ENCODE results near the gene HS6ST1.

HS6ST1 gene

GRCh38 chr2:128299628-128300027 lies 19.0 kb downstream of the HS6ST1 start:
- Histone ChIP-seq H3K27ac (no peak overlapping the region), H3K27me3 (ENCODE audit: control insufficient read depth, insufficient read depth, low read length) (no peaks in the 10 kb centered on the region), H2AFZ (no peak overlapping the region), H3K9me3 (ENCODE audit: control insufficient read depth, low read length) (no peaks in the 10 kb centered on the region), H3K36me3 (ENCODE audit: control insufficient read depth, insufficient read depth, low read length) (no peaks in the 10 kb centered on the region), H3K9ac (no peak overlapping the region), H3K4me2 (ENCODE audit: low read length) (no peak overlapping the region), H3K4me3 (ENCODE audit: low read depth, low read length) (no peak overlapping the region), H3K4me1 (peaks cover 8% of the 10 kb centered on the region), H3K79me2 (peaks cover 80% of the 10 kb centered on the region)
- no peak for TF ChIP-seq CTCF (IDR thresholded peaks at IDR 0.05)

GRCh38 chr2:128298846-128299507 lies 19.7 kb downstream of the HS6ST1 start:
- no peaks in the 10 kb centered on the region for H3K36me3 ChIP-seq (ENCODE audit: control insufficient read depth, insufficient read depth, low read length)
- H3K4me2 ChIP-seq (ENCODE audit: low read length), result no peak overlapping the region
- peaks cover 78% of the 10 kb centered on the region for H3K79me2 ChIP-seq
- no peak overlapping the region for H3K4me3 ChIP-seq (ENCODE audit: low read depth, low read length)
- no peak overlapping the region for H3K27ac ChIP-seq
- no peak overlapping the region for H3K9ac ChIP-seq
- no peak overlapping the region for H2AFZ ChIP-seq
- TF ChIP-seq CTCF (IDR thresholded peaks at IDR 0.05), result no peak
- H3K27me3 ChIP-seq (ENCODE audit: control insufficient read depth, insufficient read depth, low read length), result no peaks in the 10 kb centered on the region
- no peaks in the 10 kb centered on the region for H3K9me3 ChIP-seq (ENCODE audit: control insufficient read depth, low read length)
- peaks cover 3% of the 10 kb centered on the region for H3K4me1 ChIP-seq

- H3K79me2 ChIP-seq, result peaks cover 78% of the 10 kb centered on the region
- H3K27ac ChIP-seq, result no peak overlapping the region
- H3K27me3 ChIP-seq (ENCODE audit: control insufficient read depth, insufficient read depth, low read length), result no peaks in the 10 kb centered on the region
- H3K4me2 ChIP-seq (ENCODE audit: low read length), result no peak overlapping the region
- H3K4me1 ChIP-seq, result peaks cover 6% of the 10 kb centered on the region
- H2AFZ ChIP-seq, result no peak overlapping the region
- no peak overlapping the region for H3K9ac ChIP-seq
- no peak overlapping the region for H3K4me3 ChIP-seq (ENCODE audit: low read depth, low read length)
- TF ChIP-seq CTCF (IDR thresholded peaks at IDR 0.05), result no peak
- no peaks in the 10 kb centered on the region for H3K36me3 ChIP-seq (ENCODE audit: control insufficient read depth, insufficient read depth, low read length)
- no peaks in the 10 kb centered on the region for H3K9me3 ChIP-seq (ENCODE audit: control insufficient read depth, low read length)
Measured at GRCh38 chr2:128298286-128298685, 20.4 kb downstream of the HS6ST1 start.

GRCh38 chr2:128293870-128294455 lies 24.7 kb downstream of the HS6ST1 start:
- peaks cover 9% of the 10 kb centered on the region for H3K4me1 ChIP-seq
- no peaks in the 10 kb centered on the region for H3K9me3 ChIP-seq (ENCODE audit: control insufficient read depth, low read length)
- H2AFZ ChIP-seq, result no peak overlapping the region
- no peaks in the 10 kb centered on the region for H3K36me3 ChIP-seq (ENCODE audit: control insufficient read depth, insufficient read depth, low read length)
- H3K27ac ChIP-seq, result no peak overlapping the region
- TF ChIP-seq CTCF (IDR thresholded peaks at IDR 0.05), result no peak
- H3K9ac ChIP-seq, result no peak overlapping the region
- H3K4me3 ChIP-seq (ENCODE audit: low read depth, low read length), result no peak overlapping the region
- H3K4me2 ChIP-seq (ENCODE audit: low read length), result no peak overlapping the region
- H3K79me2 ChIP-seq, result peaks cover 59% of the 10 kb centered on the region
- H3K27me3 ChIP-seq (ENCODE audit: control insufficient read depth, insufficient read depth, low read length), result no peaks in the 10 kb centered on the region

DNA sequence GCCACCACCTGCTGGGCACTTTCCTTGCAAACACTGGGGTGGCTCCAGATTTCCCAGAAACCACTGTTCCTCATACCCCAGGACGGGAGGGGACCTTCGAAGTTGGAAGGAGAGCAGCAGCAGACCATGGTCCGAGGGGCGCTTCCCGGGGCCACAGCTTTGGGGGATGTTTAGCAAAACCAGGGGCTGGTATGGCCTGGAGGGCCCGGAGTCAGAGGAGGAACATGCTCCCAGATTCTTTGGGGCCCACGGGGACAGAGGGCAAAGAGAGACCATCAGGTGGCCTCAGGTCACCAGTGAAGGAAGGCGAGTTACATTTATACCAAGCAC lies 25.3 kb downstream of the HS6ST1 start:
- no peaks in the 10 kb centered on the region for H3K9me3 ChIP-seq (ENCODE audit: control insufficient read depth, low read length)
- no peak overlapping the region for H3K27ac ChIP-seq
- no peaks in the 10 kb centered on the region for H3K27me3 ChIP-seq (ENCODE audit: control insufficient read depth, insufficient read depth, low read length)
- H3K4me2 ChIP-seq (ENCODE audit: low read length), result no peak overlapping the region
- peaks cover 56% of the 10 kb centered on the region for H3K79me2 ChIP-seq
- H3K4me1 ChIP-seq, result peaks cover 9% of the 10 kb centered on the region
- no peak overlapping the region for H3K9ac ChIP-seq
- no peak for TF ChIP-seq CTCF (IDR thresholded peaks at IDR 0.05)
- H3K4me3 ChIP-seq (ENCODE audit: low read depth, low read length), result no peak overlapping the region
- no peaks in the 10 kb centered on the region for H3K36me3 ChIP-seq (ENCODE audit: control insufficient read depth, insufficient read depth, low read length)
- H2AFZ ChIP-seq, result no peak overlapping the region
